GM18511 (cell line): ENCODE data around the gene SLC24A3.
"Not testable (repeated sequence)": the region's sequence is repeated elsewhere in the genome, so short reads cannot be mapped to it uniquely, and the experiment has no call there.

Experiments used
- ATAC-seq: cut with Tn5 transposase; IDR thresholded peaks from one replicate; pipeline ENCODE4 v1.9.1; 2021; ENCODE audit warnings: mild to moderate bottlenecking, moderate library complexity; ENCODE audit not compliant: unreplicated experiment

Gene SLC24A3

GRCh38 chr20:19616081-19616480, 403.6 kb downstream of the SLC24A3 start:
- ATAC-seq, result no peak

GRCh38 chr20:19616620-19617019, 404.2 kb downstream of the SLC24A3 start:
- no peak for ATAC-seq

GRCh38 chr20:19617256-19617655, 404.8 kb downstream of the SLC24A3 start:
- no peak for ATAC-seq

GRCh38 chr20:19618711-19619110, 406.3 kb downstream of the SLC24A3 start:
- ATAC-seq, result no peak

- ATAC-seq, result no peak
Observed at GRCh38 chr20:19619904-19620430, 407.5 kb downstream of the SLC24A3 start.

GRCh38 chr20:19620446-19620845, 408.0 kb downstream of the SLC24A3 start:
- ATAC-seq, result no peak

GRCh38 chr20:19621072-19621471, 408.6 kb downstream of the SLC24A3 start:
- ATAC-seq, result no peak

GRCh38 chr20:19624221-19624965, 412.0 kb downstream of the SLC24A3 start:
- no peak for ATAC-seq

- no peak for ATAC-seq
Observed at GRCh38 chr20:19625426-19625825, 413.0 kb downstream of the SLC24A3 start.

- ATAC-seq, result no peak
Observed at GRCh38 chr20:19626896-19627295, 414.5 kb downstream of the SLC24A3 start.

GRCh38 chr20:19628570-19629134, 416.2 kb downstream of the SLC24A3 start:
- peak; percentile 52 for ATAC-seq

GRCh38 chr20:19631410-19631809, 419.0 kb downstream of the SLC24A3 start:
- ATAC-seq, result no peak

- ATAC-seq, result no peak
Observed at GRCh38 chr20:19633985-19634384, 421.5 kb downstream of the SLC24A3 start.

- ATAC-seq, result not testable (repeated sequence)
Observed at GRCh38 chr20:19639471-19640045, 427.1 kb downstream of the SLC24A3 start.

GRCh38 chr20:19642860-19643259, 430.4 kb downstream of the SLC24A3 start:
- ATAC-seq, result no peak

GRCh38 chr20:19644085-19644484, 431.6 kb downstream of the SLC24A3 start:
- no peak for ATAC-seq

- no peak for ATAC-seq
Observed at GRCh38 chr20:19646963-19647362, 434.5 kb downstream of the SLC24A3 start.

- no peak for ATAC-seq
Observed at GRCh38 chr20:19648024-19648423, 435.6 kb downstream of the SLC24A3 start.

GRCh38 chr20:19649041-19649440, 436.6 kb downstream of the SLC24A3 start:
- no peak for ATAC-seq

- ATAC-seq, result peak; percentile 68
Observed at GRCh38 chr20:19652591-19653026, 440.2 kb downstream of the SLC24A3 start.

- ATAC-seq, result no peak
Observed at GRCh38 chr20:19653327-19653726, 440.9 kb downstream of the SLC24A3 start.

- ATAC-seq, result no peak
Observed at GRCh38 chr20:19654921-19655320, 442.5 kb downstream of the SLC24A3 start.
